Measurements from ENCODE around the gene SCN7A. TPM values are rescaled to one million over a fixed set of nuclear protein-coding genes. Genes with fewer than 3 reads are reported as not detected.

The SCN7A gene
- total and polyA plus RNA-seq, 8 donors = 21.9 to 112 (median 91.0) TPM

GRCh38 chr2:166357068-166357949 is 136.7 kb downstream of the SCN7A start:
- Histone ChIP-seq H3K36me3 (no peaks in the 10 kb centered on the region), H3K4me3 (no peak overlapping the region), H3K27me3 (no peaks in the 10 kb centered on the region), H3K27ac (no peak overlapping the region), H3K4me1 (no peaks in the 10 kb centered on the region), H3K9me3 (no peaks in the 10 kb centered on the region)
- TF ChIP-seq, protein P1, sequence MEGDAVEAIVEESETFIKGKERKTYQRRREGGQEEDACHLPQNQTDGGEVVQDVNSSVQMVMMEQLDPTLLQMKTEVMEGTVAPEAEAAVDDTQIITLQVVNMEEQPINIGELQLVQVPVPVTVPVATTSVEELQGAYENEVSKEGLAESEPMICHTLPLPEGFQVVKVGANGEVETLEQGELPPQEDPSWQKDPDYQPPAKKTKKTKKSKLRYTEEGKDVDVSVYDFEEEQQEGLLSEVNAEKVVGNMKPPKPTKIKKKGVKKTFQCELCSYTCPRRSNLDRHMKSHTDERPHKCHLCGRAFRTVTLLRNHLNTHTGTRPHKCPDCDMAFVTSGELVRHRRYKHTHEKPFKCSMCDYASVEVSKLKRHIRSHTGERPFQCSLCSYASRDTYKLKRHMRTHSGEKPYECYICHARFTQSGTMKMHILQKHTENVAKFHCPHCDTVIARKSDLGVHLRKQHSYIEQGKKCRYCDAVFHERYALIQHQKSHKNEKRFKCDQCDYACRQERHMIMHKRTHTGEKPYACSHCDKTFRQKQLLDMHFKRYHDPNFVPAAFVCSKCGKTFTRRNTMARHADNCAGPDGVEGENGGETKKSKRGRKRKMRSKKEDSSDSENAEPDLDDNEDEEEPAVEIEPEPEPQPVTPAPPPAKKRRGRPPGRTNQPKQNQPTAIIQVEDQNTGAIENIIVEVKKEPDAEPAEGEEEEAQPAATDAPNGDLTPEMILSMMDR (IDR thresholded peaks at IDR 0.05) = no peak
- no peak for DNase-seq
- ATAC-seq = no peak
- intact Hi-C loops (cut with DNase I) = no loop called here

Other genes with a start within 250 kb of the SCN7A start
- 10 to 100 TPM; 11.8 to 15.6 TPM for gene SCN9A, start 118.3 kb downstream of the SCN7A start, total RNA-seq
- gene SCN9A, start 118.3 kb downstream of the SCN7A start, polyA plus RNA-seq (ENCODE audit: insufficient read length in 6 of 6) = 10 to 100 TPM; 12.2 to 18.4 (median 13.0) TPM